Tibial nerve (tissue), 4 donors: ENCODE results near the gene NMT2.

Experiments used
- CTCF ChIP-seq, 5 experiments: fragments of 200-600 bp in 3 of 5; fragments of 450-650 bp in 2 of 5; sonication (generic) in 3 of 5; IDR thresholded peaks; one replicate each; pipeline ENCODE4 v1.5.1; 2016 to 2019; ENCODE audit warnings: antibody characterized with exemption in 5 of 5, mild to moderate bottlenecking in 3 of 5, moderate library complexity in 2 of 5
- EP300 ChIP-seq, 2 donors: sonication (generic); formaldehyde crosslinking; IDR thresholded peaks; one replicate each; pipeline ENCODE4 v1.6.1; 2017; ENCODE audit warnings: antibody characterized with exemption in 2 of 2, mild to moderate bottlenecking in 1 of 2
- POLR2A ChIP-seq, 2 donors: fragments of 450-650 bp; IDR thresholded peaks; one replicate each; pipeline ENCODE4 v1.6.1; 2017; ENCODE audit warnings: antibody characterized with exemption in 2 of 2, mild to moderate bottlenecking in 2 of 2, moderate library complexity in 2 of 2

GRCh38 chr10:15201589-15202300 lies 33.3 kb upstream of the NMT2 start:
- TF ChIP-seq POLR2A (IDR thresholded peaks at IDR 0.05) (no peak), CTCF (IDR thresholded peaks at IDR 0.05) (no peak), EP300 (IDR thresholded peaks at IDR 0.05) (no peak)
